Loucy (cell line): ENCODE data around the gene B9D2.

Experiments
- CTCF ChIP-seq: fragments of 200-600 bp; sonication (generic); conservative IDR thresholded peaks from 2 replicates; pipeline ENCODE4 v1.5.1; 2014; ENCODE audit warnings: mild to moderate bottlenecking, antibody characterized with exemption, low read length
- EZH2phosphoT487 ChIP-seq: fragments of 200-600 bp; IDR thresholded peaks from 2 replicates; pipeline ENCODE4 v1.6.1; 2018; ENCODE audit warnings: antibody characterized with exemption, mild to moderate bottlenecking, moderate library complexity, borderline replicate concordance

- no peak for TF ChIP-seq CTCF
- TF ChIP-seq EZH2phosphoT487: no peak
Observed at GRCh38 chr19:41359741-41360140, 4.2 kb downstream of the B9D2 start.
